Uterus (tissue), 2 donors: ENCODE data around the gene ELP2.

Experiments
- CTCF ChIP-seq, 4 experiments: fragments of 200-600 bp in 2 of 4; fragments of 450-650 bp in 2 of 4; sonication (generic) in 2 of 4; IDR thresholded peaks; one replicate each; pipeline ENCODE4 v1.5.1; 2016 to 2019; ENCODE audit warnings: antibody characterized with exemption in 4 of 4, mild to moderate bottlenecking in 2 of 4, moderate library complexity in 1 of 4
- POLR2A ChIP-seq, 2 donors: fragments of 450-650 bp; IDR thresholded peaks; one replicate each; pipeline ENCODE4 v1.6.1; 2016; ENCODE audit warnings: antibody characterized with exemption in 2 of 2, mild to moderate bottlenecking in 1 of 2, moderate library complexity in 1 of 2

- TF ChIP-seq POLR2A (IDR thresholded peaks at IDR 0.05): no peak
- TF ChIP-seq CTCF (IDR thresholded peaks at IDR 0.05): no peak
Measured at GRCh38 chr18:36162981-36163380, 33.3 kb downstream of the ELP2 start.
